Measurements from ENCODE around the gene GHR.

- TF ChIP-seq CTCF (tag by site-specific recombination; IDR thresholded peaks at IDR 0.05) (peak; percentile 40; the same call in 1 of the 2 replicates), ZNF548 (tag by site-specific recombination; IDR thresholded peaks at IDR 0.05) (no peak), ZNF23 (tag by site-specific recombination; IDR thresholded peaks at IDR 0.05; ENCODE audit: borderline replicate concordance) (no peak)
These were observed 160.1 kb downstream of the GHR start for GRCh38 chr5:42583322-42583721.
